Right atrium auricular region (tissue), 2 donors: ENCODE measurements around the gene SH3BP4. TPM values are rescaled to one million over a fixed set of nuclear protein-coding genes. Genes with fewer than 3 reads are reported as not detected.

Source experiments
- DNase-seq: peaks from one replicate; pipeline ENCODE4 v3.0.0-alpha.2; 2019; ENCODE audit warnings: low spot score
- H3K27ac ChIP-seq, 2 donors: fragments of 200-600 bp; sonication (generic); 1 replicate in 1 of 2; 2 replicates in 1 of 2; pipeline ENCODE4 v1.5.1; 2016 to 2019
- H3K27me3 ChIP-seq, 2 donors: fragments of 200-600 bp; sonication (generic); one replicate each; pipeline versions ENCODE4 v1.5.1 to v1.6.0; 2017 to 2019
- H3K36me3 ChIP-seq: fragments of 200-600 bp; sonication (generic); one replicate; pipeline ENCODE4 v1.5.1; 2016
- H3K4me1 ChIP-seq, 2 donors: fragments of 200-600 bp; sonication (generic); one replicate each; pipeline versions ENCODE4 v1.5.1 to v1.6.0; 2017 to 2019
- H3K4me3 ChIP-seq, 2 donors: fragments of 200-600 bp; sonication (generic); 1 replicate in 1 of 2; 2 replicates in 1 of 2; pipeline ENCODE4 v1.5.1; 2017 to 2019; ENCODE audit warnings: mild to moderate bottlenecking in 1 of 2, moderate library complexity in 1 of 2
- H3K9me3 ChIP-seq, 2 donors: fragments of 200-600 bp; sonication (generic); one replicate each; pipeline ENCODE4 v1.5.1; 2019
- CTCF ChIP-seq, 2 donors: fragments of 200-600 bp; sonication (generic); IDR thresholded peaks; one replicate each; pipeline ENCODE4 v1.5.1; 2019; ENCODE audit warnings: antibody characterized with exemption in 2 of 2
- total RNA-seq, 2 donors: library from RNA; depleted of rRNA; stranded (reverse); fragments of >200 nt; gene quantifications; one replicate each; pipeline ENCODE4 v1.1.0, GENCODE V29; 2016

The SH3BP4 gene
- total RNA-seq, 2 donors from 2014 or later: 27.2 to 34.5 TPM

- peaks cover 2 to 60% of the 10 kb centered on the region in 2 donors for H3K4me1 ChIP-seq
- no peak for TF ChIP-seq CTCF (IDR thresholded peaks at IDR 0.05)
- no peaks in the 10 kb centered on the region for H3K36me3 ChIP-seq
- DNase-seq: no peak
- no peak overlapping the region for H3K27ac ChIP-seq
- H3K9me3 ChIP-seq: no peaks in the 10 kb centered on the region
- no peak overlapping the region for H3K4me3 ChIP-seq
- H3K27me3 ChIP-seq: no peaks in the 10 kb centered on the region
Measured at GRCh38 chr2:234985608-234986245, 33.9 kb downstream of the SH3BP4 start.

GRCh38 chr2:234986390-234986789 lies 34.6 kb downstream of the SH3BP4 start:
- Histone ChIP-seq H3K4me3 (no peak overlapping the region), H3K27ac (no peak overlapping the region), H3K27me3 (no peaks in the 10 kb centered on the region), H3K4me1 (peaks cover 0 to 59% of the 10 kb centered on the region in 2 donors), H3K36me3 (no peaks in the 10 kb centered on the region), H3K9me3 (no peaks in the 10 kb centered on the region)
- no peak for DNase-seq
- TF ChIP-seq CTCF (IDR thresholded peaks at IDR 0.05): no peak

- Histone ChIP-seq H3K4me3 (no peak overlapping the region), H3K27ac (no peak overlapping the region), H3K9me3 (no peaks in the 10 kb centered on the region), H3K4me1 (peaks cover 0 to 59% of the 10 kb centered on the region in 2 donors), H3K27me3 (no peaks in the 10 kb centered on the region), H3K36me3 (no peaks in the 10 kb centered on the region)
- DNase-seq: no peak
- TF ChIP-seq CTCF (IDR thresholded peaks at IDR 0.05): no peak
Measured at GRCh38 chr2:234986876-234987720, 35.3 kb downstream of the SH3BP4 start.

GRCh38 chr2:234987754-234988153 lies 35.9 kb downstream of the SH3BP4 start:
- Histone ChIP-seq H3K4me3 (no peak overlapping the region), H3K27ac (no peak overlapping the region), H3K36me3 (no peaks in the 10 kb centered on the region), H3K9me3 (no peaks in the 10 kb centered on the region), H3K27me3 (no peaks in the 10 kb centered on the region), H3K4me1 (peaks cover 0 to 59% of the 10 kb centered on the region in 2 donors)
- DNase-seq: no peak
- no peak for TF ChIP-seq CTCF (IDR thresholded peaks at IDR 0.05)

- DNase-seq: no peak
- Histone ChIP-seq H3K9me3 (no peaks in the 10 kb centered on the region), H3K27me3 (no peaks in the 10 kb centered on the region), H3K36me3 (no peaks in the 10 kb centered on the region), H3K4me1 (peaks cover 0 to 59% of the 10 kb centered on the region in 2 donors), H3K4me3 (no peak overlapping the region), H3K27ac (peak overlapping the region; percentile 45 to 73)
- no peak for TF ChIP-seq CTCF (IDR thresholded peaks at IDR 0.05)
Measured at GRCh38 chr2:234988491-234988890, 36.7 kb downstream of the SH3BP4 start.
